Measurements from ENCODE around the gene SELE. TPM values are rescaled to one million over a fixed set of nuclear protein-coding genes. Genes with fewer than 3 reads are reported as not detected.
A peak's percentile ranks its signal among the peaks of the same experiment; 100 is the strongest.

The SELE gene
- polyA plus RNA-seq, 2 of the 4 experiments (the other 2 are of a cell fraction), result not detected

DNA sequence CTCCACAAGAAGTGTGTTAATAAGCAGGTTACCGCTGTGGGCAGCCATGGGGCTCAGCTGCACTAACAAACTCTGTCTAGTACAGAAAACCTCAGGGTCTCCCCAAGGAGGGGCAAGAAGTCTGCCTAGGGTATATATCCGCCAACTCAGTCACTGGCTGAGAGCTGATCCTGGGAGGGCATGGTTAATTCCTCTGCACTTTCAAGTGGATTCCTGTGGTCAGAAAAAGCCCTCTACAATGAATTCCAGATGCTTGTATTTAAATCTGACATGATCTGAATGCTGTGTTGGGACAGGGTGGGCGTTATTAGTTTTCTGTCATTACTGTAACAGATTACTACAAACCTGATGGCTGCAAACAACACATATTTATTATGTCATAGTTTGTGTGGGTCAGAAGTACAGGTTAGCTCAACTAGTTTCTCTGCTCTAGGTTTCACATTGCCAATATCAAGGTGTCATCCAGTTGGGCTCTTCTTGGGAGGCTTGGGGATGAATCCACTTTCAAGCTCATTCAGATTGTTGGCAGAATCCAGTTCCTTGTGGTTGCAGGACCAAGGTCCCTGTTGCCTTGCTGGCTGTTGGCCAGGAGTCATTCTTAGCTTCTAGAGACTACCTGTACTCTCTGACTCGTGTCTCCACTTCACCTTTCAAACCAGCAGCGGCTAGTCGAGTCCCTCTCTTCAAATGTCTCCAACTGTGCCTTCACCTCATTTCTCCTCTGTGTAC lies 8.0 kb upstream of the SELE start (continued):
- TF ChIP-seq, protein P1, sequence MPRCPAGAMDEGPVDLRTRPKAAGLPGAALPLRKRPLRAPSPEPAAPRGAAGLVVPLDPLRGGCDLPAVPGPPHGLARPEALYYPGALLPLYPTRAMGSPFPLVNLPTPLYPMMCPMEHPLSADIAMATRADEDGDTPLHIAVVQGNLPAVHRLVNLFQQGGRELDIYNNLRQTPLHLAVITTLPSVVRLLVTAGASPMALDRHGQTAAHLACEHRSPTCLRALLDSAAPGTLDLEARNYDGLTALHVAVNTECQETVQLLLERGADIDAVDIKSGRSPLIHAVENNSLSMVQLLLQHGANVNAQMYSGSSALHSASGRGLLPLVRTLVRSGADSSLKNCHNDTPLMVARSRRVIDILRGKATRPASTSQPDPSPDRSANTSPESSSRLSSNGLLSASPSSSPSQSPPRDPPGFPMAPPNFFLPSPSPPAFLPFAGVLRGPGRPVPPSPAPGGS (IDR thresholded peaks at IDR 0.05), result no peak
- TF ChIP-seq HEYL (CRISPR knock-in tag; IDR thresholded peaks at IDR 0.05), result no peak
- no peak for TF ChIP-seq JUN (IDR thresholded peaks at IDR 0.05)
- TF ChIP-seq, protein P2, sequence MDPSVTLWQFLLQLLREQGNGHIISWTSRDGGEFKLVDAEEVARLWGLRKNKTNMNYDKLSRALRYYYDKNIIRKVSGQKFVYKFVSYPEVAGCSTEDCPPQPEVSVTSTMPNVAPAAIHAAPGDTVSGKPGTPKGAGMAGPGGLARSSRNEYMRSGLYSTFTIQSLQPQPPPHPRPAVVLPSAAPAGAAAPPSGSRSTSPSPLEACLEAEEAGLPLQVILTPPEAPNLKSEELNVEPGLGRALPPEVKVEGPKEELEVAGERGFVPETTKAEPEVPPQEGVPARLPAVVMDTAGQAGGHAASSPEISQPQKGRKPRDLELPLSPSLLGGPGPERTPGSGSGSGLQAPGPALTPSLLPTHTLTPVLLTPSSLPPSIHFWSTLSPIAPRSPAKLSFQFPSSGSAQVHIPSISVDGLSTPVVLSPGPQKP (IDR thresholded peaks at IDR 0.05; ENCODE audit: low read depth, low read length), result no peak
- TF ChIP-seq NFE2L2 (conservative IDR thresholded peaks at IDR 0.05; ENCODE audit: low read length), result no peak
- TF ChIP-seq CBX8 (IDR thresholded peaks at IDR 0.05), result no peak

DNA sequence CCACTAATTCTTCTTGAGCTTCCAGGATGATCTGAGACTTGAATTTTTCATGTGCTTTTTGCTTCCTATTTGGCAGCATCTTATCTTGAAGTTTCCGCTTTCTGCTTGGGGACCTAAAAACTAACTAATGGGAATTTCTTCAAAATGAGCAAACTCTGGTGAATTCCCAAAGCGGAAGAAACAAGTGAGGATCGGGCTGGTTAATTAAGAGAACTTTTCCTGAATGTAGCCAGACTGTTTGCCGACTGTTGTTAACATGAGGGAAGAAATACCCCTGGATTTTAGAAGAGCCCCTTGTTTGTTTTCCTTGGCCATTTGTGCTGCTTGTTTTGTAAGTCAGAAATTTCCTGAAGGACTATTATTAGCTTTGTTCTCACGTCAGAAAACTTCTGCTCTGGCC lies 6.1 kb upstream of the SELE start:
- DNase-seq (ENCODE audit: low read depth in 1 of 2, low spot score in 1 of 2) (no peak), ATAC-seq (no peak), FAIRE-seq (no peak)
- ChIA-PET CTCF (no interaction called here), POLR2A (no interaction called here)
- WGBS (ENCODE audit: missing lambda C conversion rate), result 49% methylated on average over 5 of the region's 5 CpGs
- TF ChIP-seq RARB (CRISPR knock-in tag; IDR thresholded peaks at IDR 0.05) (no peak), TFCP2L1 (CRISPR knock-in tag; IDR thresholded peaks at IDR 0.05) (no peak)
- TF ChIP-seq, protein P3, sequence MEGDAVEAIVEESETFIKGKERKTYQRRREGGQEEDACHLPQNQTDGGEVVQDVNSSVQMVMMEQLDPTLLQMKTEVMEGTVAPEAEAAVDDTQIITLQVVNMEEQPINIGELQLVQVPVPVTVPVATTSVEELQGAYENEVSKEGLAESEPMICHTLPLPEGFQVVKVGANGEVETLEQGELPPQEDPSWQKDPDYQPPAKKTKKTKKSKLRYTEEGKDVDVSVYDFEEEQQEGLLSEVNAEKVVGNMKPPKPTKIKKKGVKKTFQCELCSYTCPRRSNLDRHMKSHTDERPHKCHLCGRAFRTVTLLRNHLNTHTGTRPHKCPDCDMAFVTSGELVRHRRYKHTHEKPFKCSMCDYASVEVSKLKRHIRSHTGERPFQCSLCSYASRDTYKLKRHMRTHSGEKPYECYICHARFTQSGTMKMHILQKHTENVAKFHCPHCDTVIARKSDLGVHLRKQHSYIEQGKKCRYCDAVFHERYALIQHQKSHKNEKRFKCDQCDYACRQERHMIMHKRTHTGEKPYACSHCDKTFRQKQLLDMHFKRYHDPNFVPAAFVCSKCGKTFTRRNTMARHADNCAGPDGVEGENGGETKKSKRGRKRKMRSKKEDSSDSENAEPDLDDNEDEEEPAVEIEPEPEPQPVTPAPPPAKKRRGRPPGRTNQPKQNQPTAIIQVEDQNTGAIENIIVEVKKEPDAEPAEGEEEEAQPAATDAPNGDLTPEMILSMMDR (IDR thresholded peaks at IDR 0.05), result no peak
- TF ChIP-seq, protein P4, sequence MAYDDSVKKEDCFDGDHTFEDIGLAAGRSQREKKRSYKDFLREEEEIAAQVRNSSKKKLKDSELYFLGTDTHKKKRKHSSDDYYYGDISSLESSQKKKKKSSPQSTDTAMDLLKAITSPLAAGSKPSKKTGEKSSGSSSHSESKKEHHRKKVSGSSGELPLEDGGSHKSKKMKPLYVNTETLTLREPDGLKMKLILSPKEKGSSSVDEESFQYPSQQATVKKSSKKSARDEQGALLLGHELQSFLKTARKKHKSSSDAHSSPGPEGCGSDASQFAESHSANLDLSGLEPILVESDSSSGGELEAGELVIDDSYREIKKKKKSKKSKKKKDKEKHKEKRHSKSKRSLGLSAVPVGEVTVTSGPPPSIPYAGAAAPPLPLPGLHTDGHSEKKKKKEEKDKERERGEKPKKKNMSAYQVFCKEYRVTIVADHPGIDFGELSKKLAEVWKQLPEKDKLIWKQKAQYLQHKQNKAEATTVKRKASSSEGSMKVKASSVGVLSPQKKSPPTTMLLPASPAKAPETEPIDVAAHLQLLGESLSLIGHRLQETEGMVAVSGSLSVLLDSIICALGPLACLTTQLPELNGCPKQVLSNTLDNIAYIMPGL (CRISPR knock-in tag; IDR thresholded peaks at IDR 0.05; ENCODE audit: borderline replicate concordance), result no peak
- TF ChIP-seq, protein P5, sequence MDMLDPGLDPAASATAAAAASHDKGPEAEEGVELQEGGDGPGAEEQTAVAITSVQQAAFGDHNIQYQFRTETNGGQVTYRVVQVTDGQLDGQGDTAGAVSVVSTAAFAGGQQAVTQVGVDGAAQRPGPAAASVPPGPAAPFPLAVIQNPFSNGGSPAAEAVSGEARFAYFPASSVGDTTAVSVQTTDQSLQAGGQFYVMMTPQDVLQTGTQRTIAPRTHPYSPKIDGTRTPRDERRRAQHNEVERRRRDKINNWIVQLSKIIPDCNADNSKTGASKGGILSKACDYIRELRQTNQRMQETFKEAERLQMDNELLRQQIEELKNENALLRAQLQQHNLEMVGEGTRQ (IDR thresholded peaks at IDR 0.05), result no peak
- Histone ChIP-seq H3K9me3 (no peaks in the 10 kb centered on the region), H3K4me3 (no peak overlapping the region), H3K4me1 (no peaks in the 10 kb centered on the region), H3K4me2 (no peak overlapping the region), H3K27ac (no peak overlapping the region)

DNA sequence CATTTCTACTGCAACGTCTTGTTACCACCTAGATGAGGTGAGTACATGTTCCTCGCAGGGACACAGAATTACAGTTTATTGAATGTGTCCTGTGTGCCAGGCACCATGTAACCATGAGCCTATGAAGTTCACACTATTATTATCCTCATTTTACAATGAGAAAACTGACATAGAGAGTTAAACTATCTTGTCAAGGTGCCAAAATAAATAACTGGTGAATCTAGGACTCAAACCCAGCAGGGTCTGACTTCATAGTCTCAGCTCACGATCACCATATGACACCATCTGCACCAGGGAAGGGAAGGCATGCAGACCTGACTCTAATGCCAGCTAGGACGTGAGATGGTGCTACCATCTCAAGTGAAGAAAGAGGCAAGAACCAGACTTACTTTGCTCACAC lies 2.4 kb downstream of the SELE start:
- Histone ChIP-seq H3K27ac (no peak overlapping the region), H3K4me1 (no peaks in the 10 kb centered on the region), H3K4me3 (no peak overlapping the region), H3K9me3 (no peaks in the 10 kb centered on the region), H3K4me2 (no peak overlapping the region)
- ChIA-PET CTCF (interaction anchor here (1.4 kb wide), 1 partner anchor 19 kb away, joined by 3 read pairs; no protein-coding TSS in a partner anchor), POLR2A (no interaction called here)
- ATAC-seq (0 out of 6 replicates have a peak, but pooled peaks of 1 of the 2 experiments have one; percentile 19), FAIRE-seq (no peak), DNase-seq (ENCODE audit: low read depth in 1 of 2, low spot score in 1 of 2) (no peak)
- WGBS (ENCODE audit: missing lambda C conversion rate), result 16% methylated on average over 4 of the region's 4 CpGs
- TF ChIP-seq, protein P2 (IDR thresholded peaks at IDR 0.05; ENCODE audit: low read depth, low read length), result no peak
- TF ChIP-seq TP53 (CRISPR knock-in tag; IDR thresholded peaks at IDR 0.05) (no peak), HOXA7 (CRISPR knock-in tag; IDR thresholded peaks at IDR 0.05) (no peak), EHMT2 (IDR thresholded peaks at IDR 0.05; ENCODE audit: low read depth) (no peak), FOSB (CRISPR knock-in tag; IDR thresholded peaks at IDR 0.05) (no peak), SMC3 (IDR thresholded peaks at IDR 0.05) (no peak), TFCP2L1 (CRISPR knock-in tag; IDR thresholded peaks at IDR 0.05) (no peak), NPAS2 (CRISPR knock-in tag; IDR thresholded peaks at IDR 0.05; ENCODE audit: borderline replicate concordance) (no peak), FOXS1 (CRISPR knock-in tag; IDR thresholded peaks at IDR 0.05) (no peak), KDM5A (IDR thresholded peaks at IDR 0.05) (no peak), ZFP36 (IDR thresholded peaks at IDR 0.05; ENCODE audit: borderline replicate concordance, partially characterized antibody) (no peak), HEYL (CRISPR knock-in tag; IDR thresholded peaks at IDR 0.05) (no peak), POLR2A (IDR thresholded peaks at IDR 0.05; ENCODE audit: low read length) (no peak)
- TF ChIP-seq, protein P5 (IDR thresholded peaks at IDR 0.05), result no peak
- TF ChIP-seq, protein P1 (IDR thresholded peaks at IDR 0.05), result no peak

All from A549 (cell line).